Tibial artery (tissue), 4 donors: Measurements from ENCODE around the gene GAB2.

Experiments used
- DNase-seq, 2 donors: peaks; one replicate each; pipeline ENCODE4 v3.0.0-alpha.2; 2019
- H3K27ac ChIP-seq, 2 donors: fragments of 200-600 bp; sonication (generic) in 1 of 2; 1 replicate in 1 of 2; 2 replicates in 1 of 2; pipeline ENCODE4 v1.5.1; 2018 to 2019; ENCODE audit warnings: mild to moderate bottlenecking in 1 of 2
- H3K27me3 ChIP-seq, 2 donors: fragments of 200-600 bp; sonication (generic) in 1 of 2; one replicate each; pipeline versions ENCODE4 v1.5.1 to v1.6.0; 2016 to 2019
- H3K36me3 ChIP-seq, 3 donors: fragments of 200-600 bp; sonication (generic) in 2 of 3; one replicate each; pipeline ENCODE4 v1.5.1; 2016 to 2019; ENCODE audit warnings: mild to moderate bottlenecking in 2 of 3
- H3K4me1 ChIP-seq, 4 donors: fragments of 200-600 bp; sonication (generic) in 2 of 4; 1 replicate in 3 of 4; 2 replicates in 1 of 4; pipeline ENCODE4 v1.5.1; 2016 to 2019
- H3K4me3 ChIP-seq, 2 donors: fragments of 200-600 bp; sonication (generic) in 1 of 2; 1 replicate in 1 of 2; 2 replicates in 1 of 2; pipeline ENCODE4 v1.5.1; 2018 to 2019; ENCODE audit warnings: mild to moderate bottlenecking in 2 of 2
- H3K9me3 ChIP-seq, 3 donors: fragments of 200-600 bp; sonication (generic) in 1 of 3; one replicate each; pipeline ENCODE4 v1.5.1; 2016 to 2019
- CTCF ChIP-seq, 2 experiments: fragments of 200-600 bp in 1 of 2; fragments of 450-650 bp in 1 of 2; IDR thresholded peaks; one replicate each; pipeline ENCODE4 v1.5.1; 2017 to 2019; ENCODE audit warnings: antibody characterized with exemption in 2 of 2, mild to moderate bottlenecking in 1 of 2, moderate library complexity in 1 of 2
- intact Hi-C: fragments of 100-400 bp; cut with DNase I; formaldehyde crosslinking; loops from one replicate; pipeline ENCODE4 v1.15.0; 2023; ENCODE audit warnings: low total_unique reads

The GAB2 gene

GRCh38 chr11:78355309-78355705 lies 62.3 kb downstream of the GAB2 start:
- Histone ChIP-seq H3K4me1 (peaks cover 0 to 74% (median 33%) of the 10 kb centered on the region in 4 donors), H3K27me3 (no peaks in the 10 kb centered on the region), H3K27ac (no peak overlapping the region), H3K9me3 (no peaks in the 10 kb centered on the region), H3K36me3 (no peaks in the 10 kb centered on the region), H3K4me3 (no peak overlapping the region)
- TF ChIP-seq CTCF (IDR thresholded peaks at IDR 0.05), result no peak
- DNase-seq, result no peak
- intact Hi-C loops, result no loop called here

GRCh38 chr11:78354408-78355308 lies 63.0 kb downstream of the GAB2 start:
- no peak overlapping the region for H3K4me3 ChIP-seq
- intact Hi-C loops, result no loop called here
- H3K9me3 ChIP-seq, result no peaks in the 10 kb centered on the region
- no peaks in the 10 kb centered on the region for H3K27me3 ChIP-seq
- TF ChIP-seq CTCF (IDR thresholded peaks at IDR 0.05), result no peak
- no peaks in the 10 kb centered on the region for H3K36me3 ChIP-seq
- no peak for DNase-seq
- no peak overlapping the region for H3K27ac ChIP-seq
- peaks cover 0 to 74% (median 36%) of the 10 kb centered on the region in 4 donors for H3K4me1 ChIP-seq

GRCh38 chr11:78351979-78352841 lies 65.4 kb downstream of the GAB2 start:
- peak overlapping the region in 1 of 2 donors; percentile 36 for H3K27ac ChIP-seq
- no peak overlapping the region for H3K4me3 ChIP-seq
- intact Hi-C loops, result no loop called here
- H3K9me3 ChIP-seq, result no peaks in the 10 kb centered on the region
- DNase-seq, result no peak
- no peak for TF ChIP-seq CTCF (IDR thresholded peaks at IDR 0.05)
- no peaks in the 10 kb centered on the region for H3K36me3 ChIP-seq
- no peaks in the 10 kb centered on the region for H3K27me3 ChIP-seq
- H3K4me1 ChIP-seq, result peaks cover 0 to 84% (median 41%) of the 10 kb centered on the region in 4 donors

GRCh38 chr11:78351193-78351592 lies 66.4 kb downstream of the GAB2 start:
- Histone ChIP-seq H3K9me3 (no peaks in the 10 kb centered on the region), H3K36me3 (no peaks in the 10 kb centered on the region), H3K27ac (peak overlapping the region; percentile 36 to 66), H3K4me3 (peak overlapping the region; percentile 9 to 26), H3K4me1 (peaks cover 0 to 86% (median 42%) of the 10 kb centered on the region in 4 donors), H3K27me3 (no peaks in the 10 kb centered on the region)
- no peak for TF ChIP-seq CTCF (IDR thresholded peaks at IDR 0.05)
- intact Hi-C loops, result no loop called here
- DNase-seq, result no peak

- no peak for DNase-seq
- Histone ChIP-seq H3K9me3 (no peaks in the 10 kb centered on the region), H3K27ac (peak overlapping the region; percentile 36 to 66), H3K27me3 (no peaks in the 10 kb centered on the region), H3K36me3 (no peaks in the 10 kb centered on the region), H3K4me3 (peak overlapping the region; percentile 9 to 26), H3K4me1 (peaks cover 0 to 91% (median 42%) of the 10 kb centered on the region in 4 donors)
- intact Hi-C loops, result no loop called here
- TF ChIP-seq CTCF (IDR thresholded peaks at IDR 0.05), result no peak
These were observed 66.9 kb downstream of the GAB2 start for GRCh38 chr11:78350646-78351165.
